BLaER1 (cell line): Measurements from ENCODE around the gene CXorf49B.
"Not testable (repeated sequence)": the region's sequence is repeated elsewhere in the genome, so short reads cannot be mapped to it uniquely, and the experiment has no call there.

ENCODE experiments used
- H3K27ac ChIP-seq: shearing (Covaris generic); formaldehyde crosslinking; 2 replicates; pipeline ENCODE4 v1.8.1; 2022
- H3K27me3 ChIP-seq: shearing (Covaris generic); formaldehyde crosslinking; 2 replicates; pipeline ENCODE4 v1.8.1; 2022
- H3K36me3 ChIP-seq: shearing (Covaris generic); formaldehyde crosslinking; 2 replicates; pipeline ENCODE4 v1.8.1; 2022
- H3K4me1 ChIP-seq: shearing (Covaris generic); formaldehyde crosslinking; 2 replicates; pipeline ENCODE4 v1.8.1; 2022
- H3K4me2 ChIP-seq: shearing (Covaris generic); formaldehyde crosslinking; 2 replicates; pipeline ENCODE4 v1.8.1; 2022
- H3K4me3 ChIP-seq: shearing (Covaris generic); formaldehyde crosslinking; 2 replicates; pipeline ENCODE4 v1.8.1; 2022
- H3K9ac ChIP-seq: shearing (Covaris generic); formaldehyde crosslinking; 2 replicates; pipeline ENCODE4 v1.8.1; 2022
- H3K9me3 ChIP-seq: shearing (Covaris generic); formaldehyde crosslinking; 2 replicates; pipeline ENCODE4 v1.8.1; 2022
- H4K20me1 ChIP-seq: shearing (Covaris generic); formaldehyde crosslinking; 2 replicates; pipeline ENCODE4 v1.8.1; 2022
- Cebpa-rat ChIP-seq: shearing (Covaris generic); IDR thresholded peaks from 2 replicates; pipeline ENCODE4 v1.8.1; 2022

The CXorf49B gene

GRCh38 chrX:71783569-71784347 is 20.6 kb downstream of the CXorf49B start:
- H3K9me3 ChIP-seq, H3K9ac ChIP-seq, H3K27ac ChIP-seq, H3K36me3 ChIP-seq, H3K27me3 ChIP-seq, H3K4me1 ChIP-seq, H4K20me1 ChIP-seq, H3K4me2 ChIP-seq, H3K4me3 ChIP-seq: not testable (repeated sequence)

DNA sequence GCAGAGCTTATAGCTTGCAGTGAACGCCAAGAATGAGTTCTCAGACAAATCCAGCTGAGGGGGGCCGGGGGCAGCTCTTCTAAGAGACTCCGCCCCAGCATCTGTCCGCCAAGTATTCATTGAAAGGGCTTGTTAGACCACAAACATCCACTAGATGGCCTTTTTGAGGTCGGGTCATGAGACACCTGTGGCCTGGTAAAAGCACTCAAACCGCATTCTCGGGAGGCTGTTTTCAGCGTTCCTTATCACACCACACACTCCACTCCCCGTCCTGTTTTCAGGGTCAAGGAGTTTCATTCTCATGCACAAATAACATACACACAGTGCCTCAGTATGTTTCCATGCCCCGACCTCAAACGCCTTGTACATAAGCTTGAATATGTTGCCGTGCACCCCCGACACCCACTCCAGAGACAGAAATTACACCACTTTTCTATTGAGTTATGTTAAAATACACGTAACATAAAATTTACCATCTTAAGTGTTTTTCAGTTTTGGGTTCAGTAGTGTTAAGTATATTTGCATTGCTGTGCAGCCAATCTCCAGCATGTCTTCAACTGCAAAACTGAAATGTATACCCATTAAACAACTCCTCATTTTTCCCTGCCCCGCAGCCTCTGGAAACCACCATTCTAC is 21.3 kb downstream of the CXorf49B start:
- H3K4me3 ChIP-seq, H3K27me3 ChIP-seq, H3K36me3 ChIP-seq, H4K20me1 ChIP-seq, H3K9ac ChIP-seq, H3K4me2 ChIP-seq, H3K27ac ChIP-seq, H3K9me3 ChIP-seq, H3K4me1 ChIP-seq: not testable (repeated sequence)

DNA sequence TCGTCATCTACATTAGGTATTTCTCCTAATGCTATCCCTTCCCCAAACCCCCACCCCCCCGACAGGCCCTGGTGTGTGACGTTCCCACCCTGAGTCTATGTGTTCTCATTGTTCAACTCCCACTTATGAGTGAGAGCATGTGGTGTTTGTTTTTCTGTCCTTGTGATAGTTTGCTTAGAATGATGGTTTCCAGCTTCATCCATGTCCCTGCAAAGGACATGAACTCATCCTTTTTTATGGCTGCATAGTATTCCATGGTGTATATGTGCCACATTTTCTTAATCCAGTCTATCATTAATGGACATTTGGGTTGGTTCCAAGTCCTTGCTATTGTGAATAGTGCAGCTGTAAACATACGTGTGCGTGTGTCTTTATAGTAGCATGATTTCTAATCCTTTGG is 43.3 kb downstream of the CXorf49B start:
- H3K9ac ChIP-seq, H3K9me3 ChIP-seq, H3K4me1 ChIP-seq, H4K20me1 ChIP-seq, H3K27ac ChIP-seq, H3K4me3 ChIP-seq, H3K36me3 ChIP-seq, H3K4me2 ChIP-seq: not testable (repeated sequence)
- H3K27me3 ChIP-seq = peaks cover 29% of the 10 kb centered on the region

- peaks cover 46% of the 10 kb centered on the region for H3K27me3 ChIP-seq
- no peaks in the 10 kb centered on the region for H4K20me1 ChIP-seq
- H3K9ac ChIP-seq = no peak overlapping the region
- TF ChIP-seq Cebpa-rat = no peak
- peaks cover 10% of the 10 kb centered on the region; the same call in 1 of the 2 replicates for H3K9me3 ChIP-seq
- no peaks in the 10 kb centered on the region for H3K36me3 ChIP-seq
- no peak overlapping the region for H3K4me2 ChIP-seq
- H3K4me3 ChIP-seq = no peak overlapping the region
- H3K4me1 ChIP-seq = no peaks in the 10 kb centered on the region
- no peak overlapping the region for H3K27ac ChIP-seq
These were observed 46.7 kb downstream of the CXorf49B start for GRCh38 chrX:71809886-71810285.

DNA sequence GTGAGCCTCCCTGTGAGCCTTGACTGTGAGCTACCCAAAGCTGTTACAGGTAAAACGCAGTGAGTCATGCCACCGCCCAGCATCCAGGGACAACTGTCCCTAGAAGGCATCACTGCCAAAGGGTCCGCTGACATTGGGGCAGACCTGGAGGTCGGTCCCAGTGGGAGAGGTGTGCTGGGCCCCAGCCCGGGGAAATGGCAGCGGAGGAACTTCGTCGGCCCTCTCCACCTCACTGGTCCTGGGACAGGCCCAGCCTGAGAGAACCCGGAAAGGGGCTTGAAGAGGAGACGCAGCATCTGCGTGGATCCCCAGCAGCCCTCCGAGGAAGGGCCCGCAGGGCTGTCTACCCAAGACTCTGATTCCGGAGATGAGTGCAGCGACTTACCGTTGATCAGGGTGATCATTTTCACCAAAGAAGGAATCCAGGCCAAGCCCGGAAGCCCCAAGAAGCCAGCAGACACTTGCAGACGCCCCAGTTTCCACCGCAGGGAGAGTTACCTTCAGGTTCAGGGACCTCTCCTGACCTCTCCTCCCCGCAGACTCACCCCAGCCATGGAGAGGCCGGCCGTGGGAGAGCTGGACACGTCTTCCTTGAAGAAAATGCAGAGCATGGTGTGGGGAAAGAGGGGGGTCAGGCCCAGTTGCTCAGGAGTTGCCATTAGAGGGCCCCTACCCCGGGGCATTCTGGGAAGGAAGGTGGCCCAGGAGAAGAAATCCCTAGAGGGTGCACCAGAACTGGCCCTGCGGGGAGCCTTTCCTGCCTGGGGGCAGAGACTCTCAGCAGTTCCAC is 51.2 kb downstream of the CXorf49B start:
- no peaks in the 10 kb centered on the region for H4K20me1 ChIP-seq
- H3K4me1 ChIP-seq = no peaks in the 10 kb centered on the region
- peaks cover 21% of the 10 kb centered on the region for H3K9me3 ChIP-seq
- no peak for TF ChIP-seq Cebpa-rat
- no peak overlapping the region for H3K27ac ChIP-seq
- no peaks in the 10 kb centered on the region for H3K36me3 ChIP-seq
- H3K27me3 ChIP-seq = peaks cover 70% of the 10 kb centered on the region
- no peak overlapping the region for H3K4me3 ChIP-seq
- H3K9ac ChIP-seq = no peak overlapping the region
- no peak overlapping the region for H3K4me2 ChIP-seq

DNA sequence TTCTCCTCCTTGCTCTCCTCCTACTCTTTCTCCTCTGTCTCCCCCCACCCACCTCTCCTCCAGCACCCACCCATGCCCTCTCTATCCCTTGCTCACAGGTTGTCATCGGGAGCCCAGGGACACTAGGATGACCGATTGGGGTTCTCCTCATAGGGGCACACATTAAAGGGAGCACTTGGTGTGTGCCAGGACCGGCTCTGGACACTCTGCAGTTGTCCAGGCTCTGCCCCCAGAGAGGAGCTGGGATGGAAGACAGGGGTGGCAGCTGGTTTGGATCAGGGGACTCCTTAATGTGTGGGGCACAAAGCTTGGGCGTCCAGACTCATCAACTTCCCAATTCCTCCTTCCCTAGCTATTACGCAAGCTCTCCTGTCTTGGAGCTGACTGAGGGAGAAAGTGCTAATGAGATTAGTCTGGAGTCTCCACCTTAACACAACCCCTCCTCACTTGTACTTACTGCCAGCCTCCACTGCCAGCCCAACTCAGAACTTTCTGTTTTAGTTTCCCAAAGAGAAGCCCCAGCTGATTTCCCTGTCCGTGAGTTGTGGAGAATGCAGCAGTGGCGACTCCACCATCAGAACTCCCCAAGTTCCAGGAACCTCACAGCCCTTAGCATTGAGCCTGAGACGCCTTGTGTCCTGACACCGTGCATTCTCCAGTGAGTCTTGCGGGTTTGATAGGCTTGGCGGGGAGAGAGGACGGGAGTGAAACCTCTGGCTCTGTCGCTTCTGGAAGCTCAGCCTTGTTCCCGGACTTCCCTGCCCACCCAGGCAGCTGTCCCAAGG is 52.2 kb downstream of the CXorf49B start:
- peaks cover 21% of the 10 kb centered on the region for H3K9me3 ChIP-seq
- H4K20me1 ChIP-seq = no peaks in the 10 kb centered on the region
- peaks cover 62% of the 10 kb centered on the region for H3K27me3 ChIP-seq

DNA sequence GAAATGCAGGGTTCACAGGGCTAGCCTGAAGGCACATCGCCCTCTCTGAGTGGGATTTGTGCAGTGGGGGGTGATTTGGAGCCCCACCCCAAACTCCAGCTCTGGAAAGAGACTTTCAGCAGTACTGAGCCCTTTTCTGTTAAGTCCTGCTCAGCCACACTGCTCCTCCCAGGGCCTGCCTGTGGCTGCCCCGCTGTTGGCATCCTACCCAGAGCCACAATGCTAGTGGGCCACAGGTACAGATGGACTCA is 52.7 kb downstream of the CXorf49B start:
- Histone ChIP-seq H3K27ac (no peak overlapping the region), H4K20me1 (no peaks in the 10 kb centered on the region), H3K27me3 (peaks cover 59% of the 10 kb centered on the region), H3K4me1 (no peaks in the 10 kb centered on the region), H3K4me3 (no peak overlapping the region), H3K4me2 (no peak overlapping the region), H3K9ac (no peak overlapping the region), H3K36me3 (no peaks in the 10 kb centered on the region), H3K9me3 (peaks cover 21% of the 10 kb centered on the region)
- TF ChIP-seq Cebpa-rat = no peak

More for the DNA sequence above, 52.2 kb downstream of the CXorf49B start:
- Histone ChIP-seq H3K4me2 (no peak overlapping the region), H3K4me1 (no peaks in the 10 kb centered on the region), H3K27ac (no peak overlapping the region), H3K4me3 (no peak overlapping the region), H3K9ac (no peak overlapping the region), H3K36me3 (no peaks in the 10 kb centered on the region)
- no peak for TF ChIP-seq Cebpa-rat
